HG03196 (cell line): ENCODE measurements around the gene MRPL40.
A peak's percentile ranks its signal among the peaks of the same experiment; 100 is the strongest.

ENCODE experiments used
- ATAC-seq: cut with Tn5 transposase; IDR thresholded peaks from one replicate; pipeline ENCODE4 v1.9.1; 2021; ENCODE audit not compliant: unreplicated experiment

MRPL40 gene

DNA sequence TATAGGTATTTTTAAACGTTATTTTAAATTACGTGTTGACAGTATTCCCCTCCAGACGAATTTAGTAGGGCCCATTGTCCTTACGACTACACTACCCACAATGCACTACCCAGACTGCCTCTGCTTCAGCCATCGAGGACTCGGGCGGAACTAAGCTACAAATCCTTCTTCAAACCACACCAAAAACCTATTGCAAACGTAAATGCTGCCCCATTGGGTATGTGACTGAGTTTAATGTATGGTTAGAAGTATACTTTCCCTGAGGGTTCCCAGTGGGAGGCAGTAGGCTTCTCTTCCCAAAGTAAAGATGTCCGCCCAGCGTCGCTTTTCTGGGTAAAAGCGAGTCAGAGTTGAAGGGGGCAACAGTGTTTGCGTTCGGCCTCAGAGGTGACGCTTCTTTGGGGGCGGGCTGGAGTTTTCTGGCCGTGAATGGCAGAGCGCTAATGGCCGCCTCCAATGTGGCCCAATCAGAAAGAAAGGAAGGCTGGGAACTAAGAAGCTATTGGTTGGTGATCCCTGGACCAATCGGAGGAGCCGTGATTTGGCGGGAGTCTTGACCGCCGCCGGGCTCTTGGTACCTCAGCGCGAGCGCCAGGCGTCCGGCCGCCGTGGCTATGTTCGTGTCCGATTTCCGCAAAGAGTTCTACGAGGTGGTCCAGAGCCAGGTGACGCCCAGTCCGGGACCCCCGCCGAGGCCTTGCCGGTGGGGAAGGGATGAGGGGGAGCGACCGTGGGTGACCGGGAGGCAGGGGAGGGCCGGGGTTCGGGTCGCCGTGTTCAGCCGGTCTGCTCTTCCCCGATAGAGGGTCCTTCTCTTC lies 47.2 kb downstream of the MRPL40 start, which contains the start of gene CDC45:
Gene CDC45 (plus strand): TSS at position 566 of the 818 bp plus-strand sequence. CDS start 49 bp downstream, at position 615.
- ATAC-seq: peak; percentile 76

DNA sequence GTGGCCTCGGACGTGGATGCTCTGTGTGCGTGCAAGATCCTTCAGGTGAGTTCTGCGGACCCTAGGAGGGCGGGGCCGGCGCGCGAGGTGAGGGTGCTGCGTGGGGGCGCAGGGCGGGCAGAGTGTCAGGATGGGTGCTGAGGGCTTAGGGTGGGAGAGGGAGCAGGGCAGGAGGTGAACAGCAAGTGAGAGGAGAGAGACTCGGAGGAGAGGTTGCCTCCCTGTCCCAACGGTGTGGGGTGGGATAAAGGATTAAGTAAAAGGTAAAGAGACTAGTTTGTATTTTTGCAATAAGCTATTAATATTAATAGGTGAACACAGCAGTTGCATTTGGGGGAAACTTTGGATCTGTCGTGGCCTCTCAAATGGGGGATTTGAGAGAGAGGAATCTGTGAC lies 47.8 kb downstream of the MRPL40 start:
- no peak for ATAC-seq

DNA sequence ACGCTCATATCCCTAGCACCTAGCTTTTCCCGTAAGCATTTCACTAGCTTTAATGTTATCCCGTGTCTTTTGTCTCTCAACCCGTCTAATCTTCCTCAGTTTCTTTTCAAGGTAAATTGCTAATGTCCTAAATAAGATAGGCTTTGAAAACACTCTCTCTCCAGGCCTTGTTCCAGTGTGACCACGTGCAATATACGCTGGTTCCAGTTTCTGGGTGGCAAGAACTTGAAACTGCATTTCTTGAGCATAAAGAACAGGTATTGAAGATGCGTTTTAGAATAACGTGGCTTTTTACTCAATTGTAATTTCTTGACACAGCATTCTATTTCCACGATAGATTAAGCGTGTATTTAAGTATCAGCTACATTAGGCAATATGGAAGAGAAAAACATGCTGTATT lies 48.4 kb downstream of the MRPL40 start:
- no peak for ATAC-seq

DNA sequence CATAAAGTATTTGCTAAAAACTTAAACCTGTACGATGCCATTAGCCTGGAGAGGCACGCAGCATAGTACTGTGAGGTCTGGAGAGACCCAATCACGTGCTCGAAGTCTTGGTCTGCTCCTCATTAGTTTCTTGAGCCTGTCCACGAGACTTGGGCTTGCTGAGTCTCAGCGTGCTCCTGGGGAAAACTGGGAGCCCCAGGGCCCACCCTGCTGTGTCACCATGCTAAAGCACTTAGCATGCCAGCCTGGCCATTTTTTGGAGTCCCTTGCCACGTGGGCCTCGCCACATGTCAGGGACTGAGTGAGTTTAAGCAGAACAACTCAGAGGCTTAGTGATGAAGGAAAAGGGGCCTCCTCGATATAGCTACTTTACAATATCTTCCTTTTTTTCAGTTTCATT lies 50.0 kb downstream of the MRPL40 start:
- no peak for ATAC-seq

DNA sequence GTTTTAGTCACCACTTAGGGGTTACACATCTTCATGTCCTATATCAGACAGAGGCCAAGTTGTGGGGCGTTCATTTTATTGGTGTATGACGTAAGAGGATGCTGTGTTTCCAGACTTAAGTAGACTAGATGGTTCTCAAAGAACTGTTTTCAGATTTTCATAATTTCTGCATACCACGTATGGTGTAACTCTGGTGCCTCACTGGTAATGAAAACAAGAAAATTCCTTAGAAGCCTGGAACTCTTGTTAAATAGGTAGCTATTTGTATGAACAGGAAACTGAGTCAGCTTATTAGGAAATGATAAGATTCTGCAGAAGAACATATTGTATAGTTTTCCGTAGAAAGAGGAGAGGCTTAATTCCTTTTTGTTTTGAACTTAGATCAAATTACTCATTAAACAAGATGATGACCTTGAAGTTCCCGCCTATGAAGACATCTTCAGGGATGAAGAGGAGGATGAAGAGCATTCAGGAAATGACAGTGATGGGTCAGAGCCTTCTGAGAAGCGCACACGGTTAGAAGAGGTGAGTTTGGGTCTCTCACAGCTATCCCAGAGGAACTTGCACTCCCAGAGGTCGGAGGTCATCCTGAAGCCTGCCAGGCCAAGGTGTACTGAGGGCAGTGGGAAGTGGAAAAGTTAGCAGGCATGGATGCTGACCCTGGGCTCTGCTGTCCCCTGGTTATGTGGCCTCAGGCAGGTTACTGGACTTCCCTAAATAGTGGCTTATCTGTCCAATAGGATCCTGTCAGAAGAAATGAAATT lies 51.3 kb downstream of the MRPL40 start:
- no peak for ATAC-seq
